GM20431 (cell line): ENCODE data around the gene ZDHHC3.

ENCODE experiments used
- in situ Hi-C: fragments of 300-500 bp; cut with MseI, MboI; formaldehyde crosslinking; loops from one replicate; pipeline ENCODE4 v1.15.0; 2020; ENCODE audit warnings: low sequenced_read_pairs; ENCODE audit not compliant: unreplicated experiment

The ZDHHC3 gene

DNA sequence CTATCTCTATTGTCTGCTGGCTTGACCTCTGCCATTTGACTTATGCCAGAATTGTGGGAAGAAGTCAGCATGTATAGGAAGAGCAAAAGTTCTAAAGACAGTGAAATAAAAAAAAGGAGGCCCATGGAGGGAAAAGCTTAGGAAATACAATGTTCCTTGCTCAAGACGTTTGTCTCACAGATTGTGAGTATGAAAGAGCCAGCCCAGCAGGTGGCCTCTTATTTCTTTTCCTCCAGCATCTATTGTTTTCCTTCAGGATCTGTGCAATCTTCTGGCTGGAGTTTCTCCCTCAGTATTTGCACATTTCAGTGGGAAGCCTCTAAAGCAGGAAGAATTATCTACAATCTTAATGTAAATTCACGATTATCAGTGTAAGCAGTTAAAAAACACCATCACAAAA is 43.7 kb downstream of the ZDHHC3 start:
- in situ Hi-C loops: no loop called here

DNA sequence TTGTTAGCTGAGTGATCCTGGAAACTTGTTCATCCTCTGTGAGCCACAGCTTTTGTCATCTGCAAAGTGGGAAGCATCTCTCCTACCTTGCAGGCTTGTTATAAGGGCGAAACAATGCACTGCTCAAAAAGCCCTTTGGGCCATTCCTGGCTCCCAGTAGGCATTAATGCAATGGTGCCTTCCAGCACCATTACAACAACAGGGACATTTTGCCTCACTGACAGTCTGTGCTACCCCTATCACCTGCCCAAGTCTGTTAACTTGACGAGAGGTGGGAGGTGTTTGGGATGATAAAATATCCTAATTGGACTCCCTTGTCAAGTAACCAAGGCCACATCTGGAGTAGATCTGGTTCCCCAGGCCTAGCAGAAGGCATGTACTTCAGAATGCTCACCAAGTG is 44.2 kb downstream of the ZDHHC3 start:
- in situ Hi-C loops: no loop called here

DNA sequence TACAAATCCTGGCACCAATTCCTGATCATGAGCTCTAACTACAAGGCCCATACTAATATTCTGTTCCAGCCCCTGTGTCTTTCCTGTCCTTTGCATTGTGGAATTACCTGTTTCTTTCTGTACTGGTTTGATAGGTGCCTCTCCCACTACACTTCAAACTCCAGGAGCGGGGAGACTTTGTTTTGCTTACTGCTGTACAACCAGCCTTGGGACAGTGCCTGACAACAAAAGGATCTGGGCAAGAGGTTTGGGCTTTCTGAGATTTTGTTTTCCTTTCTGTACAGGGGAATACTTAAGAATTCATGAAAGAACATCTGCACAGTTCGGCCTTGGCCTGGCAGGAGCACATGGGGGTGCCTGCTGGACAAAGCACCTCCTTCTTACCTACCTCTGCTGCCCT is 45.1 kb downstream of the ZDHHC3 start:
- in situ Hi-C loops: no loop called here

GRCh38 chr3:44929782-44930181 is 46.2 kb downstream of the ZDHHC3 start:
- in situ Hi-C loops: no loop called here

GRCh38 chr3:44927371-44927770 is 48.6 kb downstream of the ZDHHC3 start:
- in situ Hi-C loops: no loop called here

GRCh38 chr3:44926921-44927320 is 49.1 kb downstream of the ZDHHC3 start:
- in situ Hi-C loops: no loop called here

DNA sequence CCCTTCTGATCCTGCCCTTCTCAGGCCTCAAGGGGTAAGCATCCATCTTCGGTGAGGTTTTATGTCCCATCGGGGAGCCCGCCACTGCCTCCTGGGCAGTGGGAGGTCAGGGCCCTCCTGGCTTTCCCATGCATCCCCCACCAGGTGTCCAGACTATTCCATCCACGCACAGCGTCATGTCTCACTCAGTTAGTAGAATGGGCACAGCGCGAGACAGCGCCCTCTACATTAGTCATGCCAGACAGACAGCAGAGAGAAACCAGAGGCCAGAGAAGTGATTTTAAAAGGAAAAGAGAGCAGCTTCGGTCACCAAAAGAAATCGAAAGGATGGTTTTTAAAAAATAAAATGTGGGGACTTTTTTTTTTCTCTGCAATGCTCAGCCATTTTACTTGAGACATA is 49.8 kb downstream of the ZDHHC3 start:
- in situ Hi-C loops: no loop called here

- in situ Hi-C loops: no loop called here
Measured at GRCh38 chr3:44924457-44925084, 51.4 kb downstream of the ZDHHC3 start.

DNA sequence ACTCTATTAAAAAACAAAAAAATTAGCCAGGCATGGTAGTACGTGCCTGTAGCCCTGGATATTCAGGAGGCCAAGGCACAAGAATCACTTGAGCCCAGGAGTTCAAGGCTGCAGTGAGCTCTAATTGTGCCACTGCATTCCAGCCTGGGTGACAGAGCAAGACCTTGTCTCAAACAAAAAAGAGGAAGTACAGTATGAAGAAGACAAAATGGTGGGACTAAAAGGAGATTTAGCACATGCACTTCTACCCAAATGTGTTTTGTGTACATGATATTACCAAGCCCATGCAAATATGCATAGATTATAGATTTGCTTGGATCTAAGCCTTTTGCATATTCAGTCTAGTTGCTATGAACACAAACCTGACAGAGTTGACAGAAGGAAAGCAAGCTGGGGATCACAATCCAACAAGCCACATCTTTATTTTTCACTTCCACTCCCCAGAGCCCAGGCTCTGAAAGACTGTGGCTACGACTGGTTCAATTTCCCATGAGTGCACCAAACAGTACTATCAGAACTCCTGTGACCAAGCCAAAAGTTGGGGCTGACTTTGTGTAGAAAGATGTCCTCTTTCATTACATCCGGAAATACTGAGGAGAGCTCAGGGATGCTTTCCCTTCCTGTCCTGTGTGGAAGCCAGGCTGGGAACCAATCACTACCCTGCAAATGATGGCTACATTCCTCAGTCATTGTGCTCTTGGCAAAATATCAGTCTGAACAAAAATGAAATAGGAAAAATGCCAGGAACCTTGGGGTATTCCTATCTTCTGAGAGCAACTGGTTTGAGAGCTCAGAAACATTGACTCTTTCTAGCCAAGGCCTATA is 52.1 kb downstream of the ZDHHC3 start:
- in situ Hi-C loops: no loop called here

GRCh38 chr3:44920081-44920480 is 55.9 kb downstream of the ZDHHC3 start:
- in situ Hi-C loops: no loop called here

DNA sequence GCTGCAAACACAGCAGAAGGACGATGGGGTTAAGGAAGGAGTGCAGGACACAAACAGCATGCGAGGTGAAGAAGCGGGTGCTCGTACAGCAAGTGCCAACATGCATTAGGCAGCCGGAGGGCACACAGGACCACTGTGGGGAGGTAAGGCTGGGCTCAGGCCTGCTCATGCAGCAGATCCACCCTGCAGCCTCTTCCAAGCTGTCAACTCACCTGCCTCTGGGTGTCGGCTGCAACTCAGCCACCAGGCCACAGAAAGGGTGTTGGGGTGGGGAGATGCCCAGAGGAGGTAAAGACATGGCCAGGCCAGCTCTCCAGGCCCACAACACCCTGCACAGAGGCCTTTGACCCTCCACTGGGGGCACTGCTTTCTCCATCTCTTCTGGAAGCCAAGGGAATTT is 57.4 kb downstream of the ZDHHC3 start:
- in situ Hi-C loops: loop anchor here (10.0 kb wide), 1 partner anchor 384 kb away; no protein-coding TSS in a partner anchor

DNA sequence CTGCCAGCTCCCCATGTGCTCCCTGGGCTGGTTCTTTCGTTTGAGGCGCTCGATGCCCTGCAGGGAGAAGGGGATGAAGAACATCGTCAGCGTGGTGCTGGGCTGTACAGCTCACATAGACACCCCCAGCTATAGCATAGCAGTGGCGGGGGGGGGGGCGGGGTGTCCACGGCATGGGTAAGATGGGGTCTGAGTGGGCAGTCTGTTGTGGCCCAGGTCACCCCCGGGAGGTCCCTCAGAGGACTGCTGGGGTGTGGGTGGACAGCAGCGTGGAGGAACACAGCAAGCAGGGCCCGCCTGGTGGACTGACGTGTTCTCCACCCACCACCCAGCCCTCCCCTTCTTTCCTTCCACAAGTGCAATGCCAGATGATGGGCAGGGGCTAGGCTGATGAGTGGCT is 57.9 kb downstream of the ZDHHC3 start:
- in situ Hi-C loops: loop anchor here (10.0 kb wide), 1 partner anchor 383 kb away; no protein-coding TSS in a partner anchor

GRCh38 chr3:44915702-44916438 is 60.1 kb downstream of the ZDHHC3 start:
- in situ Hi-C loops: loop anchor here (10.0 kb wide), 1 partner anchor 381 kb away; no protein-coding TSS in a partner anchor

DNA sequence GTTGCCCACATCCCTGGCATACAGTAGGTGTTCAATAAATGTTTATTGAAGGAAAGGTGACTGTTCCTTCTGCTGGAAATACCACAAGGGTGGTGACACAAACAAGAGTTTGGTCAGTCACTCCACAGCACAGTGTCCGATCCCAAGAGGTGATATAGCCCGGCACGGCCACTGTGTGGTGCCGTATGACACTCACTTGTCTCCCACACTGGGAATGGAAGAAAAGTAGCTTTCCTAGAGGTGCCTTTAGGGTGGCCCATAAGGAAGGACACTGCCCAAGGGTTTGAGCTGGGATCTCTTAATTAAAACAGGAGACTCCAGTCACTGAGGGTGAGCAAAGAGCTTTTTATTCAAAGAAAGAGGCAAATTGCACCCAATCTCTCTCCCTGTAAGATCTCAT is 61.0 kb downstream of the ZDHHC3 start:
- in situ Hi-C loops: loop anchor here (10.0 kb wide), 1 partner anchor 380 kb away; no protein-coding TSS in a partner anchor

DNA sequence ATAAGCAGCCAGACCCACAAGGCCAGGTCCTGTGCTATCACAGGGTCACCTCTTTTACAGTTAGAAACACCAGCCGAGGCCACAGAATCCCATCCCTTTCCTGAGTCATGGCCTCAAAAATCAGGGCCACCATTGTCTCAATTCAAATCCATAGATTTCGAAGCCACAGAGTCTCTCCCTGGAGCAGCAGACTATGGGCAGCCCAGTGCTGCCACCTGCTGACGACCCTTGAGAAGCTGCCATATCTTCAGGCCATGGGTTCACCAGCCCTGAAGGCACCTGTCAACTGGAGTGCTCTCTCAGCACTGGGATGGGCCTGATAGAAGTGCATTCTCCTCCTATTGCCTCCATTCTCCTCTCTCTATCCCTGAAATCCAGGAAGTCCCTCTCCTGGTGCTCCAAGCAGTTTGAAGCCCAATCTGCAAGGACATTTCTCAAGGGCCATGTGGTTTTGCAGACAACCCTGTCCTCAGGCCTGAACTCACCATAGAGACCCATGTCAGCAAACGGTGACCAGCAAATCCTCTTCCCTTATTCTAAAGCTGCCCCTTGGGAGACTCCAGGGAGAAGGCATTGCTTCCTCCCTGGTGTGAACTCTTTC is 62.0 kb downstream of the ZDHHC3 start:
- in situ Hi-C loops: loop anchor here (10.0 kb wide), 1 partner anchor 379 kb away; no protein-coding TSS in a partner anchor

GRCh38 chr3:44910693-44911092 is 65.3 kb downstream of the ZDHHC3 start:
- in situ Hi-C loops: loop anchor here (10.0 kb wide), 1 partner anchor 376 kb away; no protein-coding TSS in a partner anchor

DNA sequence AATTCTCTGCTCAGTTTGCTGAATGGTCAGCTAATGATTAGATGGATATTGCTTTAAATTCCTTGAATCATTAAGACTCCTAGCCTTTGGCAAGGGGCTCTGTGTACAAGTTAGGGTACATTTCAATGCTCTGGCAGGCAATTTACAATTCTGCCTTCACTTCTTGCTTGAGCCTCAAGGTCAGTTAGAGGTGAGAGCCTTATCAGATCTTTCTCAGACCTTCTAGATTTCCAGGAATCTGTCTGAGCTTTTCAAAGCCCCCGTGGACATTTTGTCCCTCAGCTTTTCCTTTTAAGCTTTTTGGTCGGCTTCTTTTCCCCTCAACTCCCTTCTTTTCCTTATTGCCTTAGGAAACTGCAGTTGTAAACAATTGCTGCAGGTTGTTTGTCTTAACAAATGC is 66.9 kb downstream of the ZDHHC3 start:
- in situ Hi-C loops: no loop called here

DNA sequence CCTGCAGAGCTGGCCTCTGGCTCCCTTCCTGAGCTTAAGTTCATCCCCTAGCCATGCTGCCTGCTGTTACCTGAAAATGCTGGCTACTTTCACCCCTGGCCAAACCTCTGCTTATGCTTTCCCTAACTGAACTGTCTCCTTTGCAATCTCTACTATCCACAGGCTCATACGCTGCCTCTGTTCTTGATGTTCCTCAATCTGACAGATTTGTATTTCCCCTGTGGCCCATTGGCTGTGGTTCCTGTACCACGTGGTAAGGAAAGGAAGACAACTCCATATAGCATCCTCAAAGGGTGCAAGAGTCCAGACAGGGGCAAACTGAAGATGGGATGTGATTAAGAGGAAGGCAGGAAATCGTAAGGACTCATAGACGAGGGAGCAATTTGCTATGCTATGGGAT is 68.4 kb downstream of the ZDHHC3 start:
- in situ Hi-C loops: no loop called here

DNA sequence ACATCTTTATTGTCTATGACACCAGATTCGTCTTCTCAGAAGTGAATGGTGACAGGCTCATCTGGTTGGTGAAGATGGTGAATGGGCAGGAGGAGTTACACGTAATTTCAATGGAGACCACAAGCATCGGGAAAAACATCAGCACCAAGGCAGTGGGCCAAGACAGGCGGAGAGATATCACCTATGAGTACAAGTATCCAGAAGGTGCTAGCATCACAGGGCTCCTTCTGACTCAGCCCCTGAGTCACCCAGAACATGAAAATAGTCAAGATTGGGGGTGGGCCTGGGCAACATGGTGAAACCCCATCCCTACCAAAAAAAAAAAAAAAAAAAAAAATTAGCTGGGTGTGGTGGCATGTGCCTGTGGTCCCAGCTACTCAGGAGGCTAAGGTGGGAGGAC is 69.0 kb downstream of the ZDHHC3 start:
- in situ Hi-C loops: no loop called here

- in situ Hi-C loops: no loop called here
Measured at GRCh38 chr3:44905446-44906157, 70.4 kb downstream of the ZDHHC3 start.
